ENCODE results near the gene FAM136A. TPM values are rescaled to one million over a fixed set of nuclear protein-coding genes. Genes with fewer than 3 reads are reported as not detected.
A peak's percentile ranks its signal among the peaks of the same experiment; 100 is the strongest.
"Not testable (repeated sequence)": the region's sequence is repeated elsewhere in the genome, so short reads cannot be mapped to it uniquely, and the experiment has no call there.

FAM136A gene
- total RNA-seq, 2 donors from 2014 or later: 15.0 to 20.5 TPM

DNA sequence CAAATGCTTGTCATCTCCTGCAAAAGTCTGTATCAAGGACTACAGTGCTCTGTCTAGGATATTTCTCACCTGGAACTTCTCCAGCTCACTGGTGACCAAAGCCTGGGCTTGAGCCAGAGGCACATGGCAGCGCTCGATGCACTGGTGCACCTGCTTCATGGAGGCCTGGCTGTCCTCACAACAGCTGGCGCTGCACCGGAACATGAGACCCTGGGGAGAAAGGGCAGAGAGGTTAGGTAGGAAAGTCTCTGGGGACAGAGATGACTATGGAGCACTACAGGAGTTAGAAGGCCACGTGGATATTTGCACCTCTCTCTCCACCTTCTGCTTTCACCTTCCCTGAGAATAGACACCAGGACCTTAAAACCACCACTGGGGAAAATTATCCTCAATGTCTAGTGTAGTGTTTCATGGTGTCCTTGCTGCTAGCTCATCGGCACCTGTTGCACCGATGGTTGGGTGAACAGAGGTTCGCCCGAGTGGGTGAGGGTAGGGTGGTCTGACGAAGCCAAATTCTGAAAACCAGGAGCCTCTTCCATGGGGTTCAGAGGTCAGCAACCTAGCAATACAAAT, 1.0 kb downstream of the FAM136A start:
- peak overlapping the region; percentile 92 for H3K4me3 ChIP-seq
- no peaks in the 10 kb centered on the region for H3K27me3 ChIP-seq (replicated peaks; ENCODE audit: insufficient read depth)
- DNase-seq (ENCODE audit: low spot score) (no peak), ATAC-seq (ENCODE audit: insufficient number of reproducible peaks, low FRiP score, low read depth) (no peak)
- H3K4me1 ChIP-seq (ENCODE audit: control insufficient read depth in 1 of 2, low read depth in 2 of 2): peaks cover 0 to 7% of the 10 kb centered on the region in 2 donors
- no peaks in the 10 kb centered on the region for H3K9me3 ChIP-seq
- H3K36me3 ChIP-seq: peaks cover 6% of the 10 kb centered on the region
- peak overlapping the region; percentile 66 to 69 for H3K27ac ChIP-seq
- no peak for TF ChIP-seq CTCF (IDR thresholded peaks at IDR 0.05)

- ATAC-seq (ENCODE audit: insufficient number of reproducible peaks, low FRiP score, low read depth); DNase-seq (ENCODE audit: low spot score); H3K27me3 ChIP-seq (replicated peaks; ENCODE audit: insufficient read depth); H3K9me3 ChIP-seq; H3K4me3 ChIP-seq; H3K27ac ChIP-seq; H3K36me3 ChIP-seq: not testable (repeated sequence)
- H3K4me1 ChIP-seq (ENCODE audit: control insufficient read depth in 1 of 2, low read depth in 2 of 2): peaks cover 4 to 12% of the 10 kb centered on the region in 2 donors
These were observed 4.0 kb downstream of the FAM136A start for GRCh38 chr2:70297828-70298227.

- ATAC-seq (ENCODE audit: insufficient number of reproducible peaks, low FRiP score, low read depth) (no peak), DNase-seq (ENCODE audit: low spot score) (no peak)
- no peak overlapping the region for H3K4me3 ChIP-seq
- H3K9me3 ChIP-seq: no peaks in the 10 kb centered on the region
- H3K36me3 ChIP-seq: peaks cover 70% of the 10 kb centered on the region
- H3K4me1 ChIP-seq (ENCODE audit: control insufficient read depth in 1 of 2, low read depth in 2 of 2): no peaks in the 10 kb centered on the region
- TF ChIP-seq CTCF (IDR thresholded peaks at IDR 0.05): no peak
- no peaks in the 10 kb centered on the region for H3K27me3 ChIP-seq (replicated peaks; ENCODE audit: insufficient read depth)
- H3K27ac ChIP-seq: no peak overlapping the region
These were observed 18.2 kb downstream of the FAM136A start for GRCh38 chr2:70283500-70284191.

DNA sequence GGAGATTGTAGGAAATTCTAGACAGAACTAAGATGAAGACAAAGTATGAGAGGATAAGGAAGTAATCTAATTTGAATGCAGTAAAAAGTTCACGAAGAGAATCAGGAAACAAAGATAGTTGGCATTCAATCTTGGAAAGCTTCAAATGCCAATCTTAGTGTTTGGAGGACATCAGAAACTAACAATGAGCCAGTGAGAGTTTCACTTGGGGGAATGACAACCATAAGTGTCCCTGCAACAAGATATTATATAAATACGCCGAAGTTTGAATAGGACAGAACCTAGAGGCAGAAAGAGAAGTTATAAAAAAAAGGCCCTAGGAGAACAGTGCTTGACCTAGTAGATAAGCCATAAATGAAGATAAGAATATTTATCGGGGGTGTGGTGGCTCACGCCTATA, 19.4 kb downstream of the FAM136A start:
- no peak for TF ChIP-seq CTCF (IDR thresholded peaks at IDR 0.05)
- DNase-seq (ENCODE audit: low spot score) (no peak), ATAC-seq (ENCODE audit: insufficient number of reproducible peaks, low FRiP score, low read depth) (no peak)
- H3K4me3 ChIP-seq: no peak overlapping the region
- H3K9me3 ChIP-seq: no peaks in the 10 kb centered on the region
- H3K4me1 ChIP-seq (ENCODE audit: control insufficient read depth in 1 of 2, low read depth in 2 of 2): no peaks in the 10 kb centered on the region
- H3K36me3 ChIP-seq: peaks cover 67% of the 10 kb centered on the region
- H3K27me3 ChIP-seq (replicated peaks; ENCODE audit: insufficient read depth): no peaks in the 10 kb centered on the region
- no peak overlapping the region for H3K27ac ChIP-seq

DNA sequence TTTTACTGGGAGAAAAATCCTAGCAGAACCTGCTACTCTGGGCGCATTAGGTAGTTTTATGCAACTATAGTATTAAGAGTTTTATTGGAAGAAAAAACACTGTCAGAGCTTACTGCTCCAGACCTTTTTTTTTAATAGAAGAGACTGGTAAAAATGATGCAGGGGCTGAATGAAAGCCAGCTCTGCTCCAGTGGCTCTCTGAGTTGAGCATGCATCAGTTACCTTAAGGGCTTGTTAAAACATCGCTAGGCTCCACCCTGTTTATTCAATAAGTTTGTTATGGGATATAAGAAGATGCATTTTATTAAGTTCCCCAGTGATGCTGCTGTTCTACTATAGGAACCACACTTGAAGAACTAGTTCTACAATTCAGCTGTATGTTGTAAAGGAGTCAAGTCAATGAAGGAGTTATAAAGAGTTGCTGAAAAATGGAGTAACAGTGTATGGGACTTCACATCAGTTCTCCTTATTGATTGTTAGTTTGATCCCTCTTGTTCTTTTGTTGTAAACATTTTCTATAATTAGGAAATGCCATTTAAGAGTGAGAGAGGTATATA, 21.5 kb downstream of the FAM136A start:
- no peak overlapping the region for H3K4me3 ChIP-seq
- no peak for TF ChIP-seq CTCF (IDR thresholded peaks at IDR 0.05)
- DNase-seq (ENCODE audit: low spot score) (no peak), ATAC-seq (ENCODE audit: insufficient number of reproducible peaks, low FRiP score, low read depth) (no peak)
- H3K9me3 ChIP-seq: no peaks in the 10 kb centered on the region
- H3K27me3 ChIP-seq (replicated peaks; ENCODE audit: insufficient read depth): no peaks in the 10 kb centered on the region
- peaks cover 61% of the 10 kb centered on the region for H3K36me3 ChIP-seq
- no peak overlapping the region for H3K27ac ChIP-seq
- H3K4me1 ChIP-seq (ENCODE audit: control insufficient read depth in 1 of 2, low read depth in 2 of 2): no peaks in the 10 kb centered on the region
